Hepatocyte (in vitro differentiated cells): ENCODE results near the gene MEGF11.

Source experiments
- CTCF ChIP-seq: fragments of 200-600 bp; sonication (generic); IDR thresholded peaks from 2 replicates; pipeline ENCODE4 v1.5.1; 2016; ENCODE audit warnings: antibody characterized with exemption, mild to moderate bottlenecking; ENCODE audit not compliant: poor library complexity
- EZH2 ChIP-seq: fragments of 200-600 bp; sonication (generic); IDR thresholded peaks from 2 replicates; pipeline ENCODE4 v1.6.1; 2016; ENCODE audit warnings: antibody characterized with exemption, mild to moderate bottlenecking, borderline replicate concordance
- EZH2phosphoT487 ChIP-seq: fragments of 200-600 bp; sonication (generic); IDR thresholded peaks from one replicate; pipeline ENCODE4 v1.6.1; 2018; ENCODE audit warnings: antibody characterized with exemption, mild to moderate bottlenecking, low read depth, moderate library complexity; ENCODE audit not compliant: unreplicated experiment, severe bottlenecking

GRCh38 chr15:65912235-65912634 lies 341.3 kb downstream of the MEGF11 start:
- TF ChIP-seq CTCF: no peak
- no peak for TF ChIP-seq EZH2
- TF ChIP-seq EZH2phosphoT487: no peak
